Upper lobe of left lung (tissue), 6 donors: Measurements from ENCODE around the gene PI4K2A. TPM values are rescaled to one million over a fixed set of nuclear protein-coding genes. Genes with fewer than 3 reads are reported as not detected.
A peak's percentile ranks its signal among the peaks of the same experiment; 100 is the strongest.

Experiments used
- ATAC-seq, 2 donors: fragments of 200-7000 bp; cut with Tn5 transposase; one replicate each; pipeline ENCODE4 v1.9.1; 2022; ENCODE audit warnings: mild to moderate bottlenecking in 2 of 2, moderate library complexity in 2 of 2; ENCODE audit not compliant: low FRiP score in 2 of 2
- DNase-seq, 2 donors: peaks; one replicate each; pipeline ENCODE4 v3.0.0-alpha.2; 2019 to 2020
- H3K27ac ChIP-seq, 4 donors: fragments of 200-600 bp; sonication (generic); one replicate each; pipeline ENCODE4 v1.5.1; 2016 to 2019
- H3K27me3 ChIP-seq, 4 donors: fragments of 200-600 bp; sonication (generic); one replicate each; pipeline ENCODE4 v1.5.1; 2017 to 2019
- H3K36me3 ChIP-seq, 4 donors: fragments of 200-600 bp; sonication (generic); one replicate each; pipeline ENCODE4 v1.5.1; 2016 to 2019
- H3K4me1 ChIP-seq, 4 donors: fragments of 200-600 bp; sonication (generic); one replicate each; pipeline ENCODE4 v1.5.1; 2018 to 2019
- H3K4me3 ChIP-seq, 4 donors: fragments of 200-600 bp; sonication (generic); one replicate each; pipeline ENCODE4 v1.5.1; 2017 to 2019; ENCODE audit warnings: mild to moderate bottlenecking in 2 of 4, moderate library complexity in 1 of 4
- H3K9me3 ChIP-seq, 4 donors: fragments of 200-600 bp; sonication (generic); one replicate each; pipeline ENCODE4 v1.5.1; 2018 to 2019
- CTCF ChIP-seq, 6 experiments: fragments of 450-650 bp in 4 of 6; fragments of 200-600 bp in 2 of 6; sonication (generic) in 2 of 6; IDR thresholded peaks; one replicate each; pipeline ENCODE4 v1.5.1; 2016 to 2019; ENCODE audit warnings: antibody characterized with exemption in 6 of 6
- EP300 ChIP-seq, 4 donors: sonication (generic); formaldehyde crosslinking; IDR thresholded peaks; one replicate each; pipeline ENCODE4 v1.5.1; 2017; ENCODE audit warnings: antibody characterized with exemption in 4 of 4, control low read depth in 2 of 4
- POLR2A ChIP-seq, 4 donors: fragments of 450-650 bp; IDR thresholded peaks; one replicate each; pipeline ENCODE4 v1.5.1; 2016 to 2017; ENCODE audit warnings: antibody characterized with exemption in 4 of 4, mild to moderate bottlenecking in 2 of 4
- POLR2AphosphoS5 ChIP-seq, 2 donors: sonication (generic); formaldehyde crosslinking; IDR thresholded peaks; one replicate each; pipeline ENCODE4 v1.5.1; 2017; ENCODE audit warnings: antibody characterized with exemption in 2 of 2
- WGBS, 2 donors: methylation state at CpG; one replicate each; pipeline ENCODE4 v1.1.5; 2017 to 2018; 5-methylcytosine and 5-hydroxymethylcytosine counted together
- total RNA-seq, 6 donors: library from RNA; depleted of rRNA in 4 of 6; stranded (reverse); fragments of >200 nt in 4 of 6; gene quantifications; one replicate each; pipeline versions ENCODE4 v1.1.0 to v1.2.1, GENCODE V29; 2016 to 2021
- donor health status: DM: no; HTN: no; CAD: no; lungs with moderate emphysema.
- donor health status: DM: no; HTN: yes; CAD: no; lungs with severe emphysema.

PI4K2A gene
- total RNA-seq, 6 donors from 2014 or later: 22.0 to 34.4 (median 28.6) TPM

- 56 to 69% methylated on average over 5 of the region's 5 CpGs for WGBS, 2 donors
- Histone ChIP-seq H3K27me3 (no peaks in the 10 kb centered on the region), H3K36me3 (no peaks in the 10 kb centered on the region), H3K4me3 (no peak overlapping the region), H3K27ac (no peak overlapping the region), H3K9me3 (no peaks in the 10 kb centered on the region), H3K4me1 (peaks cover 0 to 9% (median 5%) of the 10 kb centered on the region in 4 donors)
- ATAC-seq (peak in 1 of 2 donors; percentile 71), DNase-seq (no peak)
- TF ChIP-seq POLR2AphosphoS5 (IDR thresholded peaks at IDR 0.05) (peak in 1 of 2 donors; percentile 15), CTCF (IDR thresholded peaks at IDR 0.05) (no peak), POLR2A (IDR thresholded peaks at IDR 0.05) (no peak), EP300 (IDR thresholded peaks at IDR 0.05) (no peak)
Observed at GRCh38 chr10:97724341-97724941, 84.0 kb downstream of the PI4K2A start.

Other genes starting within 250 kb of the PI4K2A start
- 10 to 100 TPM; 20.4 to 38.2 (median 28.9) TPM for gene RRP12, start 239.3 kb upstream of the PI4K2A start, total RNA-seq
- gene PGAM1, start 214.5 kb upstream of the PI4K2A start, total RNA-seq: 100 to 1,000 TPM in 5 of 6 donors, 10 to 100 TPM in 1; 55.5 to 184 (median 137) TPM
- gene EXOSC1, start 194.7 kb upstream of the PI4K2A start, total RNA-seq: 10 to 100 TPM; 19.5 to 30.4 (median 28.1) TPM
- gene ZDHHC16, start 194.5 kb upstream of the PI4K2A start, total RNA-seq: 10 to 100 TPM; 40.0 to 84.7 (median 60.1) TPM
- gene MMS19, start 142.2 kb upstream of the PI4K2A start, total RNA-seq: 100 to 1,000 TPM in 1 of 6 donors, 10 to 100 TPM in 5; 62.5 to 148 (median 77.0) TPM
- gene UBTD1, start 141.7 kb upstream of the PI4K2A start, total RNA-seq: 10 to 100 TPM; 40.6 to 93.1 (median 67.3) TPM
- 1 to 10 TPM in 3 of 6 donors, under 1 TPM in 2, not detected in 1; 0.67 to 2.4 (median 1.1) TPM for gene ANKRD2, start 67.9 kb upstream of the PI4K2A start, total RNA-seq
- 1 to 10 TPM in 5 of 6 donors, under 1 TPM in 1; 0.39 to 4.2 (median 1.9) TPM for gene HOGA1, start 56.3 kb upstream of the PI4K2A start, total RNA-seq
- 1 to 10 TPM in 1 of 6 donors, under 1 TPM in 1, not detected in 4; 0.20 to 7.3 TPM for gene C10orf62, start 51.0 kb upstream of the PI4K2A start, total RNA-seq
- 1 to 10 TPM; 1.3 to 7.7 (median 3.2) TPM for gene MORN4, start 7.2 kb upstream of the PI4K2A start, total RNA-seq
- gene AVPI1, start 46.6 kb downstream of the PI4K2A start, total RNA-seq: 10 to 100 TPM; 25.2 to 62.5 (median 45.0) TPM
- gene MARVELD1, start 73.1 kb downstream of the PI4K2A start, total RNA-seq: 10 to 100 TPM; 18.2 to 62.7 (median 31.8) TPM
- gene ZFYVE27, start 96.5 kb downstream of the PI4K2A start, total RNA-seq: 10 to 100 TPM; 20.5 to 51.3 (median 26.4) TPM
- gene SFRP5, start 131.3 kb downstream of the PI4K2A start, total RNA-seq: 10 to 100 TPM in 1 of 6 donors, 1 to 10 TPM in 4, under 1 TPM in 1; 0.69 to 14.9 (median 3.6) TPM
- gene GOLGA7B, start 209.2 kb downstream of the PI4K2A start, total RNA-seq: 1 to 10 TPM; 1.0 to 2.6 (median 1.1) TPM